ENCODE measurements around the gene PEAK3. TPM values are rescaled to one million over a fixed set of nuclear protein-coding genes. Genes with fewer than 3 reads are reported as not detected.

Gene PEAK3
- total RNA-seq, 1 donor from 2014 or later = not detected

- DNase-seq (ENCODE audit: low spot score in 2 of 2, unreplicated experiment in 2 of 2) = no peak
- peaks cover 9% of the 10 kb centered on the region for H3K36me3 Mint-ChIP-seq
- H3K4me3 Mint-ChIP-seq = peak overlapping the region; percentile 87
- H3K4me1 Mint-ChIP-seq = peaks cover 42% of the 10 kb centered on the region
- no peaks in the 10 kb centered on the region for H3K9me3 Mint-ChIP-seq
- no peak for TF ChIP-seq CTCF (IDR thresholded peaks at IDR 0.05; ENCODE audit: unreplicated experiment)
- no peak overlapping the region for H3K27ac Mint-ChIP-seq
- no peaks in the 10 kb centered on the region for H3K27me3 Mint-ChIP-seq (ENCODE audit: low read depth)
Observed at GRCh38 chr19:2236064-2236313, 46.0 kb downstream of the PEAK3 start.

- no peak for TF ChIP-seq CTCF (IDR thresholded peaks at IDR 0.05; ENCODE audit: unreplicated experiment)
- H3K4me1 Mint-ChIP-seq = peaks cover 38% of the 10 kb centered on the region
- peaks cover 9% of the 10 kb centered on the region for H3K36me3 Mint-ChIP-seq
- no peak for DNase-seq (ENCODE audit: low spot score in 2 of 2, unreplicated experiment in 2 of 2)
- H3K27ac Mint-ChIP-seq = peak overlapping the region; percentile 93
- H3K27me3 Mint-ChIP-seq (ENCODE audit: low read depth) = no peaks in the 10 kb centered on the region
- peak overlapping the region; percentile 87 for H3K4me3 Mint-ChIP-seq
- no peaks in the 10 kb centered on the region for H3K9me3 Mint-ChIP-seq
Observed at GRCh38 chr19:2235381-2236063, 46.5 kb downstream of the PEAK3 start.

- no peak for TF ChIP-seq CTCF (IDR thresholded peaks at IDR 0.05; ENCODE audit: unreplicated experiment)
- H3K9me3 Mint-ChIP-seq = no peaks in the 10 kb centered on the region
- peaks cover 33% of the 10 kb centered on the region for H3K4me1 Mint-ChIP-seq
- no peaks in the 10 kb centered on the region for H3K27me3 Mint-ChIP-seq (ENCODE audit: low read depth)
- H3K4me3 Mint-ChIP-seq = peak overlapping the region; percentile 87
- H3K36me3 Mint-ChIP-seq = peaks cover 9% of the 10 kb centered on the region
- peak overlapping the region; percentile 93 for H3K27ac Mint-ChIP-seq
- no peak for DNase-seq (ENCODE audit: low spot score in 2 of 2, unreplicated experiment in 2 of 2)
Observed at GRCh38 chr19:2234996-2235380, 47.0 kb downstream of the PEAK3 start.

- Mint-ChIP-seq H3K36me3 (peaks cover 8% of the 10 kb centered on the region), H3K4me1 (peaks cover 24% of the 10 kb centered on the region), H3K4me3 (peak overlapping the region; percentile 87), H3K27me3 (ENCODE audit: low read depth) (no peaks in the 10 kb centered on the region), H3K9me3 (no peaks in the 10 kb centered on the region), H3K27ac (peak overlapping the region; percentile 43)
- TF ChIP-seq CTCF (IDR thresholded peaks at IDR 0.05; ENCODE audit: unreplicated experiment) = no peak
- no peak for DNase-seq (ENCODE audit: low spot score in 2 of 2, unreplicated experiment in 2 of 2)
Observed at GRCh38 chr19:2233601-2234280, 48.2 kb downstream of the PEAK3 start.

- TF ChIP-seq CTCF (IDR thresholded peaks at IDR 0.05; ENCODE audit: unreplicated experiment) = no peak
- H3K27ac Mint-ChIP-seq = no peak overlapping the region
- H3K9me3 Mint-ChIP-seq = no peaks in the 10 kb centered on the region
- H3K27me3 Mint-ChIP-seq (ENCODE audit: low read depth) = no peaks in the 10 kb centered on the region
- no peak overlapping the region for H3K4me3 Mint-ChIP-seq
- no peak for DNase-seq (ENCODE audit: low spot score in 2 of 2, unreplicated experiment in 2 of 2)
- H3K36me3 Mint-ChIP-seq = peaks cover 10% of the 10 kb centered on the region
- peaks cover 11% of the 10 kb centered on the region for H3K4me1 Mint-ChIP-seq
Observed at GRCh38 chr19:2232286-2233151, 49.5 kb downstream of the PEAK3 start.

Measured in mesothelial cell of epicardium (in vitro differentiated cells).